Activated naive CD8-positive, alpha-beta T cell treated with anti-CD3 and anti-CD28 coated beads, Interleukin-2, amount 50 U/mL, for 16 hours (primary cell): ENCODE results near the gene TBX2.

Experiments used
- DNase-seq: peaks from one replicate; pipeline ENCODE4 v3.0.0-alpha.2; 2020; ENCODE audit warnings: low read depth, low spot score

Gene TBX2

DNA sequence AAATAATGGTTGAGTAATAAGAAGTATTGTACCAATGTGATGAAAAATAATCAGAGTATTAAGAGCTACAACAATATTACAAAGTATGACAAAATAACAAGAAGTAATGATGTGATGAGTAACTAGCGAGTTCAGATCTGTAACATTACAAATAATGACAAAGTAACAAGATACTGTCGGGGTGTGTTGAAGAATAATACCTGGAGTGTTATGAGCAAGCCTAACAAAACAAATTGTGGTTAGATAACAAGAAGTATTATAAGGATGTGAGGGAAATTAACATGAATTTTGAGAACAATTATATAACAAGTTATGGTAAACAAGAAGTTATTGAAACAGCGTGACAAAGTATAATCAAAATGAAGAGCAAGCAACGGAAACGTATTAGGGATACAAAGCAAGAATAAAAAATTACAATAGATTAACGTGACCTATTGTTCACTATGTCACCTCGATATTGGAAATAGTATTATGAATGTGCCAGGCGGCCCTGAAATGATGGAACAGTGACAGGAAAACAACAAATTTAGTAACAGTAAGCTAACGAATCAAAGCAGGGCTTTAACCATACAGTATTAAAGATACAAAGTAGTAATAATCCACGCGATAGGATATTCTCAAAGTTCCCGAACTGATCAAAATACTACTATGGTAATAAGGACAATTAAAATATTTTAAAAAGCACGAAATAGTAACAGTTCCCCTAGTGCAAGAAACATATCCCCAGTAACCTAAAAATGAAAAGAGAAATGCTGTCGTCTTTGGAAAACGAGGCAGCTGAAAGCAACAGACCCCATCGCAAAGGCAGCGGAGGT, 54.1 kb downstream of the TBX2 start:
- DNase-seq, result no peak

GRCh38 chr17:61454381-61455323, 55.0 kb downstream of the TBX2 start:
- no peak for DNase-seq

- no peak for DNase-seq
Measured at GRCh38 chr17:61455324-61456060, 55.8 kb downstream of the TBX2 start.

DNA sequence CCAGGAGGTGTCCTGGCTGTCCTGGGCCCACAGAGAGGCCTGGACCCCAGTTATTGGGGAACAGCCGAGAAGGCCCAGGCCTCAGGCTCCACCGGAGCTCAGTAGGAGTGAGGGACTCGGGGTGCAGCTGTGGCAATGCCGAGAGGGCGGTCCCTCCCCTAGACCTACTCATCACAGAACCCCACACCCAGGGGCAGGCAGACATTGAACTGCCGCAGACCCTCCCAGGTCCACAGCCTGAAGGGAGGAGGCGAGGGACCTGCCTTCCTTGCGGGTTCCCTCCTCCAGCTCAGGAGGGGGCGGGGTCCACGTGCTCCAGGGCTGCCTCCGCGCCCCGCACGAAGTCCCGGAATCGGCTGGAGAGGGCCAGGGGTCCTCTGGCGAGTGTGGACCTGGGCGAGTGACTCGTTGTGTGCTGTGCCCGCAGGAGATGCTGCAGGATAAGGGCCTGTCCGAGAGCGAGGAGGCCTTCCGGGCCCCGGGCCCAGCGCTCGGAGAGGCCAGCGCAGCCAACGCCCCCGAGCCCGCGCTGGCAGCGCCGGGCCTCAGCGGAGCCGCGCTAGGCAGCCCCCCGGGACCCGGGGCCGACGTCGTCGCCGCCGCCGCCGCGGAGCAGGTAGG, 56.5 kb downstream of the TBX2 start:
- no peak for DNase-seq

GRCh38 chr17:61456688-61457225, 57.1 kb downstream of the TBX2 start:
- no peak for DNase-seq

DNA sequence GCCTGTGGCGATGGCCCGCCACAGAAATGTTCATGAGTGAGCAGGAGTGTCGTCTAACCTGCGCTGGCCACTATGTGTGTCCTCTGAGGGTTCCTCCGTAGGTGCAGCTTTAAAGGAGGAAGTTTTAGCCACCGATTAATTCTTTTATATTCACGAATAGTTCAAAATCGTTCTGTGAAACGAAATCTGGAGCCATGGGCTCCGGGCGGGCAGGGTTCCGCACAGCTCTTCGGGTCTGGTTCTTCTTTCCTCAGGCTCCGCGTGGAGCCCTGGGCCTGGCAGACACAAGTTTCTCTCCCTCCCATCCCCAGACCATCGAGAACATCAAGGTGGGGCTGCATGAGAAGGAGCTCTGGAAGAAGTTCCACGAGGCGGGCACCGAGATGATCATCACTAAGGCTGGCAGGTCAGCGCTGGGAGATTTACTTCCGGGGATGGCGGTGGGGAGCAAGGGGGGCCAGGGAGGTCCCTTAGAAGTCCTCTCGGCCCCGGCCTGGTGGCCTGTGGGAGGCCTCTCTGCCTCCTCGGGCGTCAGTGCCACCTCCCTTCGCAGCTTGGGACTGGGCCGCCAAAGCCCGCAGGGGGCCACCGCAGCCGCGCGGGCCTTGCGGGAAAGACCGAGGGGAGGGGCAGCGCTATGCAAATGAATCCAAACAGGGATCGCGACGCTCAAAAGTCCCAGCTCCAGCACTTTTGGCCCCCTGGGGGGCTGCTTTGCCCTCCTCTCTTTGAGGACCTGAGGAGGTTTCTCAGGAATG, 57.8 kb downstream of the TBX2 start:
- DNase-seq, result no peak

GRCh38 chr17:61458000-61458399, 58.4 kb downstream of the TBX2 start:
- DNase-seq, result no peak

- no peak for DNase-seq
Measured at GRCh38 chr17:61458421-61459141, 58.9 kb downstream of the TBX2 start.
